Activated CD4-positive, alpha-beta T cell treated with anti-CD3 and anti-CD28 coated beads for 4 hours (primary cell): ENCODE measurements around the gene RGS3.
A peak's percentile ranks its signal among the peaks of the same experiment; 100 is the strongest.

ENCODE experiments used
- DNase-seq, 2 donors: peaks; one replicate each; pipeline ENCODE4 v3.0.0-alpha.2; 2020

Gene RGS3

GRCh38 chr9:113492343-113493202 is 29.0 kb downstream of the RGS3 start:
- no peak for DNase-seq

GRCh38 chr9:113493203-113493520 is 29.6 kb downstream of the RGS3 start:
- no peak for DNase-seq

- no peak for DNase-seq
These were observed 32.0 kb downstream of the RGS3 start for GRCh38 chr9:113495526-113495925.

GRCh38 chr9:113497051-113497450 is 33.5 kb downstream of the RGS3 start:
- DNase-seq, result no peak

- no peak for DNase-seq
These were observed 35.8 kb downstream of the RGS3 start for GRCh38 chr9:113499153-113499875.

- no peak for DNase-seq
These were observed 36.5 kb downstream of the RGS3 start for GRCh38 chr9:113499876-113500497.

GRCh38 chr9:113501129-113501686 is 37.7 kb downstream of the RGS3 start:
- no peak for DNase-seq

GRCh38 chr9:113501852-113502251 is 38.3 kb downstream of the RGS3 start:
- no peak for DNase-seq

- DNase-seq, result no peak
These were observed 39.0 kb downstream of the RGS3 start for GRCh38 chr9:113502427-113503034.

GRCh38 chr9:113503131-113503541 is 39.6 kb downstream of the RGS3 start:
- DNase-seq, result no peak

GRCh38 chr9:113503613-113504211 is 40.2 kb downstream of the RGS3 start:
- DNase-seq, result no peak

GRCh38 chr9:113504725-113505590 is 41.4 kb downstream of the RGS3 start:
- no peak for DNase-seq

GRCh38 chr9:113506090-113506589 is 42.6 kb downstream of the RGS3 start:
- no peak for DNase-seq

GRCh38 chr9:113507256-113507655 is 43.7 kb downstream of the RGS3 start:
- DNase-seq, result no peak

GRCh38 chr9:113508111-113508749 is 44.7 kb downstream of the RGS3 start:
- no peak for DNase-seq

GRCh38 chr9:113509463-113509862 is 45.9 kb downstream of the RGS3 start:
- DNase-seq, result no peak

- no peak for DNase-seq
These were observed 47.6 kb downstream of the RGS3 start for GRCh38 chr9:113511047-113511521.

GRCh38 chr9:113511856-113512761 is 48.6 kb downstream of the RGS3 start:
- DNase-seq, result peak; percentile 64 to 80

GRCh38 chr9:113513111-113513510 is 49.6 kb downstream of the RGS3 start:
- DNase-seq, result no peak

GRCh38 chr9:113513536-113513935 is 50.0 kb downstream of the RGS3 start:
- no peak for DNase-seq
